AG04449 (cell line): ENCODE measurements around the gene C6orf15.
A peak's percentile ranks its signal among the peaks of the same experiment; 100 is the strongest.

Experiments used
- CTCF ChIA-PET: fragments of 350-600 bp; formaldehyde crosslinking; extraction: SDS; loops from one replicate; lab custom pipeline; 2021; ENCODE audit warnings: antibody characterized with exemption; lab: Yijun Ruan, JAX
- POLR2A ChIA-PET: fragments of 400-600, 350-600 bp; formaldehyde crosslinking; extraction: SDS; loops from one replicate; lab custom pipeline; 2020; ENCODE audit warnings: antibody characterized with exemption, inconsistent platforms; lab: Yijun Ruan, JAX
- DNase-seq: peaks from one replicate; pipeline ENCODE4 v3.0.0-alpha.2; 2010; ENCODE audit warnings: low read depth, low spot score
- H3K4me3 ChIP-seq: 2 replicates; pipeline ENCODE4 v1.5.1; 2011; ENCODE audit warnings: low read depth, mild to moderate bottlenecking, control low read depth, low read length
- TF ChIP-seq, protein P1 (sequence below): IDR thresholded peaks from one replicate; pipeline ENCODE4 v1.5.1; 2011; ENCODE audit warnings: mild to moderate bottlenecking, moderate library complexity, low read length, control low read depth, inconsistent platforms; ENCODE audit not compliant: insufficient read depth; ENCODE audit errors: missing control alignments

Gene C6orf15

DNA sequence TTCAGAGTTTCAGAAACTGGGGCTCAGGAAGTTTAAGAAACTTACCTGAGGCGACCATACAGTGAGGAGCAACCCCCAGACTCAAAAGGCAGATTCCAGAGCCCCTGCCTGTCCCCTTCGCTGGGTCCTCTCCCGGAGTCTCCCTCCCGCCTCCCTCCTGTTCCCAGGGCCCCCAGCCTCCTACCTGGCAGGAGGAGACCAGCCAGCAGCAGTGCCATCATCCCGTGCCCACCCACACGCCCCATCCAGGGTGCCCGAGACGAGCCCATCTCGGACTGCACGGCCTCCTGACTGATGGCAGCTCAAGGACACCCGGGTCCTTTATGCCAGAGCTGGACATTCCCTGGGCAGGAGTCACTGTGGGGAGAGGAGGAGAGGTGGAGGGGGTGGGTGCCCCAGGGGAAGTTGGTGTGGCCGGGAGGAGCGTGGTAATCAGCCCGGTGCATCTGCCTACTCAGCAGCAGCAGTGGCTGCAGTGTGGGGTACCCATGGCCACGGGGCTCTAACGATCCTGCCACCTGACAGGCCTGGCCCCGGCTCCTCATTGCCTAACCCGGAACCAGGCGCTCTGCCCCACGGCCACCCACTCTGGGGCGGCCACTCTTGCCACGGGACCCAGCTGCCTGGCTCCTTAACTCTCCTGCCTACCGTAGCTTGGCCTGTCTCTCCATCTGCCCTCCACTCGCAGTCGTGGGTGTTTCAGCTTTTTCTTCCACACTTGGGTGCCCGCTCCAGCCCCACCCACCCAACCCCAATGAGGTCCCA lies 8.0 kb upstream of the C6orf15 start, which contains the start of gene CDSN:
Gene CDSN, minus strand, starts transcription at position 296 of the 765 bp plus-strand sequence. Its CDS starts 27 bp downstream, at position 269.
- TF ChIP-seq, protein P1, sequence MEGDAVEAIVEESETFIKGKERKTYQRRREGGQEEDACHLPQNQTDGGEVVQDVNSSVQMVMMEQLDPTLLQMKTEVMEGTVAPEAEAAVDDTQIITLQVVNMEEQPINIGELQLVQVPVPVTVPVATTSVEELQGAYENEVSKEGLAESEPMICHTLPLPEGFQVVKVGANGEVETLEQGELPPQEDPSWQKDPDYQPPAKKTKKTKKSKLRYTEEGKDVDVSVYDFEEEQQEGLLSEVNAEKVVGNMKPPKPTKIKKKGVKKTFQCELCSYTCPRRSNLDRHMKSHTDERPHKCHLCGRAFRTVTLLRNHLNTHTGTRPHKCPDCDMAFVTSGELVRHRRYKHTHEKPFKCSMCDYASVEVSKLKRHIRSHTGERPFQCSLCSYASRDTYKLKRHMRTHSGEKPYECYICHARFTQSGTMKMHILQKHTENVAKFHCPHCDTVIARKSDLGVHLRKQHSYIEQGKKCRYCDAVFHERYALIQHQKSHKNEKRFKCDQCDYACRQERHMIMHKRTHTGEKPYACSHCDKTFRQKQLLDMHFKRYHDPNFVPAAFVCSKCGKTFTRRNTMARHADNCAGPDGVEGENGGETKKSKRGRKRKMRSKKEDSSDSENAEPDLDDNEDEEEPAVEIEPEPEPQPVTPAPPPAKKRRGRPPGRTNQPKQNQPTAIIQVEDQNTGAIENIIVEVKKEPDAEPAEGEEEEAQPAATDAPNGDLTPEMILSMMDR: no peak
- no peak within 1 kb of the TSS for H3K4me3 ChIP-seq
- no peak for DNase-seq
- ChIA-PET CTCF (interaction anchor here (2.1 to 11.8 kb wide), 3 partner anchors 8 to 74 kb away, joined by 8 to 162 read pairs (median 112); no protein-coding TSS in a partner anchor), POLR2A (no interaction called here)

DNA sequence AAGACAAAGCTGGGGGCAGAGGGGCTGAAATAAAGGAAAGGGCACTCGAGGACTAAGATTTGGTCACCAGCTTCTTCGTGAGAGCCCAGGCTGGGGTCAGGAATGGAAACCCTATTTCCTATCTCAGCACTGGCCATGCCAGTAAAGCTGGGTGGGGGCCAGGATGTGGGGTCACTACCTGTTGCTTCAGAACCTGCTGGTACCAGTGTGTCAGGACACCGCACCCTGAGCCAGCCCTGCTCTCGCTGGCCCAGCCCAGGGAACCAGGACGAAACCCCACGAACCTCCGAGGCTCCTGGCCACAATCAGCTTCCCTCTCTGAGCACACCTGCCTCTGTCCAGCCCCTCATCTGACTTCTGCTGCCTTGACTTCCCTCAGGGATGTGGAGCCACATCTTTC lies 5.8 kb upstream of the C6orf15 start:
- H3K4me3 ChIP-seq: no peak overlapping the region
- DNase-seq: no peak
- POLR2A ChIA-PET: no interaction called here
- TF ChIP-seq, protein P1: no peak
- CTCF ChIA-PET: interaction anchor here (0.9 to 11.8 kb wide), 4 partner anchors 10 to 74 kb away, joined by 3 to 162 read pairs (median 7); no protein-coding TSS in a partner anchor

DNA sequence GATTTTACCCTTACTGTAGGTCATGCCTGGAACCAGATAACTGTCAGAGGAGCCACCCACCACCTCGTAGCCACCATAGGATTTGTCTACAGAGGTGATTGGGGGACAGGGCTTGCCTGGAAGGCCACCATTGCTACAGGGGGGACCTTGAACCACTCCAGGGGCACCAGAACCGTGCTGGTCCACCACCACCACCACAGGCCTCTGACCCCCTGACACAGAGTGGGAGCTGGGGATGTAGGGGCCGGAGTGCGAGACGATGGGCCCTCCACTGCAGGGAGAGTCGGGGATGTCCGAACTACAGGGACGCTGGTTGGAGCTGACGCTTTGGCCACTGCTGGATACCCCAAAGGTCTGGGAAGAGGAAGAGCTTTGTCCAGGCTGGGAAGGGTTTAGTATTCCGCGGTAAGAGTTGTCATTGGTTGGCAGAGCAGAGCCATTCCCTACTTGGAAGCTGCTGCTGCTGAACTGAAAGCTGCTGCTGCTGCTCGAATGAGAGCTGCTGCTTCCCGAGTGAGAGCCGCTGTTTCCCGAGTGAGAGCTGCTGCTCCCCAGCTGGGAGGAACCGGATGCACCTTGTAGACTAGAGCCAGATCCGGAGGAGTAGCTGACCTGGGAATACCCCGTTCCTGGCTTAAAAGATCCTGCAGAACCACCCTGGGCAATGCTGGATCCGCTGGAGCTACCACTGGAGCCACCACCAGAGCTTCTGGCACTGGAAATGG lies 4.4 kb upstream of the C6orf15 start:
- no peak for DNase-seq
- TF ChIP-seq, protein P1: no peak
- H3K4me3 ChIP-seq: no peak overlapping the region
- POLR2A ChIA-PET: no interaction called here
- CTCF ChIA-PET: interaction anchor here (0.6 to 11.8 kb wide), 8 partner anchors 12 to 202 kb away, joined by 3 to 162 read pairs (median 8); partner anchors contain the start of gene VARS2

DNA sequence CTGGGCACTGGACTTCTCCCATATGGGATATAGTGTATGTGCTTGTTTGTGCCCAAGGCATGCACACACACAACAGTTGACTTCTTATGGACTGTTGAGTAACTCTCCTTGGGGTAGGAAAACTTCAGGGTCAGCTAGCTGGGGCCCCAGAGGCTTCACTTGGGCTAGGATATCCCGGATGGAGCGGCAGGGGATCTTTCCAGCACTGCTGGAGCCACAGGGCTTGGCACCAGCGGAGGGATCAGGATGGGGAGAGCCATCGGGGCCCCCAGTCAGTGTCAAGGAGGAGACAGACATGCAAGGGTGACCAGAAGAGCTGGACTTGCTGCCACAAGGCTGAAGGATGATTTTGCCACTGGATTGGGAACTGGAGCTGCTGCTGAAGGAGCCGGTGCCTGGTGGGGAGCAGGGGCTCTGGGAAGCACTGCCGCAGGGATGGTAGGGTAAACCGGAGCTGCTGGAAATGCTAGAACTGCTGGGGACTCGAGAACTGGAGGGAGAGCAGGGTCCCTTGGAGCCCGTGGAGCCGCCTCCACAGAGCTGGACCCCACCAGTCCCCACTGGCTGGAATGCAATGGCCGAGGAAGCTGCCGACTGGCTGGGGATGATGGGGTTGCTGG lies 3.7 kb upstream of the C6orf15 start:
- ChIA-PET CTCF (interaction anchor here (0.6 to 11.8 kb wide), 14 partner anchors 12 to 437 kb away, joined by 3 to 162 read pairs (median 4); partner anchors contain the start of genes TCF19 and VARS2), POLR2A (no interaction called here)
- TF ChIP-seq, protein P1: no peak
- no peak for DNase-seq
- no peak overlapping the region for H3K4me3 ChIP-seq

DNA sequence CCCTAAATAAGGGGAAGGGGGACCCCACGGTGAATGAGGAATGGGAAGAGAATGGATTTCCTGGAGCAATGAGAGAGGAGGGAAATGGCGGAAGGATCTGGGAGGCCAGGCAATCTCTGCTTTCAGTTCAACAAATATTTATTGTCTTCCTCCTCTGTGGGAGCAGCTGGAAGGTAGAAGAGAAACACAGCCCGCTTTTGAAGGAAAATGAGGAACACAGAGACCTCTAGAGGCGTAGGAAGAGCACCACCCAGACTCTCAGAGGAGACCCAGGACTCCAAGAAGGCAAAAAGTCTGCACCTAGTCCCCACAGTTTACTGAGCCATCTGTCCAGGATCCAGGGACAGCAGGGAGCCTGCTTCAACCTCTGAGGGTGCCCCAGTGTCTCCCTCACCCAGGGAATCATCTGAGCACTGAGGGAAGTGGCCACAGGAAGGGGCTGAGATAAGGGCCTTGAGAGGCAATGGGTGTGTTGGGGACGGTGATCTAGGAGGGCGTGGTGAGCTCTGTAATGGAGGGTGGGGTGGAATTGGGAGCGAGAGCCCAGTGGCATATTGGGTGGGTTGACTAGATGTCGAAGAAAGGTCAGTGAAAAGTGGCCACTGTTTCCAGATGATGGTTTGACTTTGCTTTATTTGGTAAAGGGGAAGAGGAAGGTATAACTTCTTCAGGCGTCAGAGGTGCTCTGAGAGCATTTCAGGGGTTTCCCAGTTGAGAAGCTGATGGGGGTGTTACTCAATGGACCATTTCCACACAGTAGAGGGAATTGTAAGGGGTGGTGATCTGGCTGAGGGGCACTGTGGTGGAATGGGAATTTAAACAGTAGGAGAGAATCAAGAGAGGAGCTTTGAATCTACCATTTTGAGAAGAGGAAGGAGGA lies 2.8 kb upstream of the C6orf15 start:
- ChIA-PET CTCF (interaction anchor here (0.6 to 11.8 kb wide), 17 partner anchors 13 to 436 kb away, joined by 3 to 162 read pairs (median 5); partner anchors contain the start of genes TCF19 and VARS2), POLR2A (interaction anchor here (0.6 to 0.8 kb wide), 2 partner anchors 61 to 715 kb away, joined by 3 read pairs; no protein-coding TSS in a partner anchor)
- peak overlapping the region; percentile 25 for H3K4me3 ChIP-seq
- TF ChIP-seq, protein P1: peak; percentile 35
- DNase-seq: no peak
